ENCODE data around the gene SH3BP2.

DNA sequence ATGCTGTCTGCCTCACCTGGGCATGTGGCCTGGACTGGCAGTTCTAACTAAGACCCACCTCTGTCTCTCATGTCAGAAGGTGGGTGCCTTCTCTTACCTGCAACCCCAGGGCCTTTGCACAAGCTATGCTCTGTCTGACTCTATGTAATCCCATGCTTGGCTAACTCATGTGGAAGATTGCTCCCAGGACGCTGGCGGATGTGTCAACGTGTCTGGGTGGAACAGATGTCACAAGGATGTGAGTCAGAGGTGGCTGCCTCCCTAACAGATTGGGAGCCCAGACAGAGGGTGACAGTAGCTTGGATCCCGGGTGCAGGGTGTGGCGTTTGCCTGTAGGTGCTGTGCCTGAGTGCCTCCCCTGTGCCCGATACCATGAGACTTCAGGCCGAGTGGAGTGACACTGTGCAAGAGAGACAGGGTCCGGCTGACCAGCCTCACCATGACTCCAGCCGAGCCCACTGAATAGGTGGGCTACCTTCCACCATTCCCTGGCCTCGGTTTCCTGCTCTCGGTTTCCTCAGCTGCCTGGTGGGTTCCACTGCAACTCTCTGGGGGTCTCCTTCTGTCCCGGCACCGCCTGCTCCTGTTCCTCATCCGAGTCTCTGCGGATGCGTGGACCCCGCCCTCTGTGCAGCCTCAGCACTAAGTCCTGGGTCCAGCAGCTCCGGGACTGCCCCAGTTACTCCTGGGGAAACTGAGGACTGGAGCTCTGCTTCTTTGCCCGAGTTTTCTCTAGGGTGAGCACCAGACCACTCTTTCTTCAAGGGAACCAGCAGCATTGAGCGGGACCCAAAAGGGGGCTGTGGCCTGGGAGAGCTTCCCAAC is 11.0 kb downstream of the SH3BP2 start:
- no peak for TF ChIP-seq POLR2A (IDR thresholded peaks at IDR 0.05)
- TF ChIP-seq CTCF (IDR thresholded peaks at IDR 0.05): no peak
